Neural cell (in vitro differentiated cells): Measurements from ENCODE around the gene GDF11. TPM values are rescaled to one million over a fixed set of nuclear protein-coding genes. Genes with fewer than 3 reads are reported as not detected.

Source experiments
- H2AFZ ChIP-seq: fragments of 200-600, 300-800 bp; sonication (generic), shearing (Covaris generic); 2 replicates; pipeline ENCODE4 v1.6.0; 2014; ENCODE audit warnings: low read depth, mild to moderate bottlenecking, antibody characterized with exemption, low read length, moderate library complexity
- H3F3A ChIP-seq: fragments of 200-600 bp; shearing (Covaris generic); 2 replicates; pipeline ENCODE4 v1.6.1; 2016; ENCODE audit warnings: mild to moderate bottlenecking, moderate library complexity, mixed read lengths, antibody characterized with exemption, low read length; ENCODE audit not compliant: insufficient read depth, poor library complexity, severe bottlenecking
- H3K27ac ChIP-seq: fragments of 200-600, 300-800 bp; sonication (generic), shearing (Covaris generic); 2 replicates; pipeline ENCODE4 v1.5.1; 2014; ENCODE audit warnings: mild to moderate bottlenecking, low read length, moderate library complexity
- H3K27me3 ChIP-seq: fragments of 300-800, 200-600 bp; sonication (generic), shearing (Covaris generic); 2 replicates; pipeline ENCODE4 v1.6.0; 2014; ENCODE audit warnings: mild to moderate bottlenecking, low read depth, low read length, moderate library complexity; ENCODE audit not compliant: insufficient read depth
- H3K36me3 ChIP-seq: fragments of 300-800, 200-600 bp; sonication (generic), shearing (Covaris generic); 2 replicates; pipeline ENCODE4 v1.5.1; 2014; ENCODE audit warnings: mild to moderate bottlenecking, antibody characterized with exemption, low read length, moderate library complexity; ENCODE audit not compliant: insufficient read depth
- H3K4me2 ChIP-seq: fragments of 300-800, 200-600 bp; sonication (generic), shearing (Covaris generic); 2 replicates; pipeline ENCODE4 v1.6.0; 2014; ENCODE audit warnings: mild to moderate bottlenecking, low read length
- H3K4me3 ChIP-seq: fragments of 300-800, 200-600 bp; sonication (generic), shearing (Covaris generic); 2 replicates; pipeline ENCODE4 v1.5.1; 2014; ENCODE audit warnings: mild to moderate bottlenecking, low read length, moderate library complexity
- H3K79me2 ChIP-seq: fragments of 200-600 bp; shearing (Covaris generic); replicated peaks from 2 replicates; pipeline ENCODE4 v1.6.0; 2014; ENCODE audit warnings: mild to moderate bottlenecking, low read length, moderate library complexity; ENCODE audit not compliant: insufficient read depth
- H3K9ac ChIP-seq: fragments of 300-800, 200-600 bp; sonication (generic), shearing (Covaris generic); 2 replicates; pipeline ENCODE4 v1.6.1; 2016; ENCODE audit warnings: mild to moderate bottlenecking, low read length, mixed read lengths
- H3K9me2 ChIP-seq: fragments of 200-600 bp; shearing (Covaris generic); 2 replicates; pipeline ENCODE4 v1.6.1; 2016; ENCODE audit warnings: mild to moderate bottlenecking, low read length, mixed read lengths; ENCODE audit not compliant: insufficient read depth
- H3K9me3 ChIP-seq: fragments of 200-600, 300-800 bp; sonication (generic), shearing (Covaris generic); 2 replicates; pipeline ENCODE4 v1.6.1; 2016; ENCODE audit warnings: mild to moderate bottlenecking, mixed run types, low read length, moderate library complexity, mixed read lengths
- H4K20me1 ChIP-seq: fragments of 200-600 bp; shearing (Covaris generic); 2 replicates; pipeline ENCODE4 v1.6.1; 2016; ENCODE audit warnings: mild to moderate bottlenecking, mixed run types; ENCODE audit not compliant: insufficient read depth
- CTCF ChIP-seq: fragments of 450-650 bp; IDR thresholded peaks from 2 replicates; pipeline ENCODE4 v1.5.1; 2014; ENCODE audit warnings: antibody characterized with exemption, mild to moderate bottlenecking, moderate library complexity; ENCODE audit not compliant: poor library complexity, severe bottlenecking
- EP300 ChIP-seq: fragments of 450-650 bp; conservative IDR thresholded peaks from 2 replicates; pipeline ENCODE4 v1.6.1; 2014; ENCODE audit warnings: antibody characterized with exemption, mild to moderate bottlenecking, moderate library complexity; ENCODE audit not compliant: poor library complexity, severe bottlenecking
- EZH2 ChIP-seq: fragments of 200-600, 300-800 bp; shearing (Covaris generic), sonication (generic); IDR thresholded peaks from 2 replicates; pipeline ENCODE4 v1.6.1; 2014; ENCODE audit warnings: antibody characterized with exemption, low read length, borderline replicate concordance, mild to moderate bottlenecking; ENCODE audit not compliant: insufficient read depth, poor library complexity, severe bottlenecking
- MXI1 ChIP-seq: fragments of 450-650 bp; conservative IDR thresholded peaks from 2 replicates; pipeline ENCODE4 v1.6.1; 2014; ENCODE audit warnings: antibody characterized with exemption, mild to moderate bottlenecking; ENCODE audit not compliant: poor library complexity, severe bottlenecking
- POLR2AphosphoS5 ChIP-seq: IDR thresholded peaks from 2 replicates; pipeline ENCODE4 v1.6.1; 2012
- RAD21 ChIP-seq: fragments of 450-650 bp; conservative IDR thresholded peaks from 2 replicates; pipeline ENCODE4 v1.6.1; 2014; ENCODE audit warnings: antibody characterized with exemption, mild to moderate bottlenecking, moderate library complexity
- REST ChIP-seq: IDR thresholded peaks from 2 replicates; pipeline ENCODE4 v1.6.1; 2012; ENCODE audit warnings: borderline replicate concordance
- SMC3 ChIP-seq: fragments of 450-650 bp; conservative IDR thresholded peaks from 2 replicates; pipeline ENCODE4 v1.6.1; 2014; ENCODE audit warnings: antibody characterized with exemption, mild to moderate bottlenecking, moderate library complexity; ENCODE audit not compliant: poor library complexity
- TAF1 ChIP-seq: IDR thresholded peaks from 2 replicates; pipeline ENCODE4 v1.6.1; 2012; ENCODE audit warnings: low read depth
- polyA plus RNA-seq: library from polyadenylated mRNA; depleted of rRNA; stranded (reverse); fragments of >200 nt; gene quantifications from 2 replicates; pipeline ENCODE4 v1.2.3, GENCODE V29; 2014

Gene GDF11
- polyA plus RNA-seq, 1 donor from 2014 or later, result 16.0 TPM

GRCh38 chr12:55745361-55746173 is 2.6 kb downstream of the GDF11 start:
- H3F3A ChIP-seq, result peaks cover 14% of the 10 kb centered on the region
- no peaks in the 10 kb centered on the region for H3K9me2 ChIP-seq
- H3K79me2 ChIP-seq, result peaks cover 50% of the 10 kb centered on the region
- TF ChIP-seq TAF1 (no peak), EZH2 (no peak), CTCF (no peak), REST (no peak), POLR2AphosphoS5 (no peak), SMC3 (no peak), RAD21 (no peak), MXI1 (no peak), EP300 (no peak)
- peak overlapping the region; percentile 94 for H3K4me2 ChIP-seq
- H3K27me3 ChIP-seq, result no peaks in the 10 kb centered on the region
- no peaks in the 10 kb centered on the region for H3K9me3 ChIP-seq
- peaks cover 2% of the 10 kb centered on the region for H4K20me1 ChIP-seq
- H3K4me3 ChIP-seq, result peak overlapping the region; percentile 97
- H3K36me3 ChIP-seq, result no peaks in the 10 kb centered on the region
- H3K27ac ChIP-seq, result peak overlapping the region; percentile 72
- H3K9ac ChIP-seq, result peak overlapping the region; percentile 77
- H2AFZ ChIP-seq, result no peak overlapping the region

GRCh38 chr12:55746174-55746912 is 3.4 kb downstream of the GDF11 start:
- Histone ChIP-seq H3K27ac (peak overlapping the region; percentile 72), H4K20me1 (peaks cover 2% of the 10 kb centered on the region), H3K27me3 (no peaks in the 10 kb centered on the region), H3K9me2 (no peaks in the 10 kb centered on the region), H3F3A (peaks cover 14% of the 10 kb centered on the region), H3K36me3 (peaks cover 4% of the 10 kb centered on the region), H3K9ac (peak overlapping the region; percentile 77), H3K4me2 (peak overlapping the region; percentile 46), H3K9me3 (no peaks in the 10 kb centered on the region), H3K79me2 (peaks cover 50% of the 10 kb centered on the region), H2AFZ (no peak overlapping the region), H3K4me3 (peak overlapping the region; percentile 97)
- TF ChIP-seq POLR2AphosphoS5 (no peak), SMC3 (no peak), RAD21 (no peak), REST (no peak), EZH2 (no peak), TAF1 (no peak), CTCF (no peak), EP300 (no peak), MXI1 (no peak)
